ENCODE results near the gene CCR1.

CCR1 gene

GRCh38 chr3:46208167-46208704 is at the start of gene CCR1:
Gene CCR1 (minus strand): TSS chr3:46208313. CDS start chr3:46204313, 4,000 bp downstream.
- peak; percentile 62 for TF ChIP-seq CTCF (IDR thresholded peaks at IDR 0.05; ENCODE audit: control insufficient read depth, insufficient read depth, low read depth, low read length, missing control alignments)
- no peak for DNase-seq (ENCODE audit: low read depth)
- H3K4me3 ChIP-seq (ENCODE audit: control insufficient read depth, low read depth, low read length), result no peak within 1 kb of the TSS

GRCh38 chr3:46252980-46253379 is 44.9 kb upstream of the CCR1 start:
- no peak for DNase-seq (ENCODE audit: low read depth)
- no peak for TF ChIP-seq CTCF (IDR thresholded peaks at IDR 0.05; ENCODE audit: control insufficient read depth, insufficient read depth, low read depth, low read length, missing control alignments)
- no peak overlapping the region for H3K4me3 ChIP-seq (ENCODE audit: control insufficient read depth, low read depth, low read length)

DNA sequence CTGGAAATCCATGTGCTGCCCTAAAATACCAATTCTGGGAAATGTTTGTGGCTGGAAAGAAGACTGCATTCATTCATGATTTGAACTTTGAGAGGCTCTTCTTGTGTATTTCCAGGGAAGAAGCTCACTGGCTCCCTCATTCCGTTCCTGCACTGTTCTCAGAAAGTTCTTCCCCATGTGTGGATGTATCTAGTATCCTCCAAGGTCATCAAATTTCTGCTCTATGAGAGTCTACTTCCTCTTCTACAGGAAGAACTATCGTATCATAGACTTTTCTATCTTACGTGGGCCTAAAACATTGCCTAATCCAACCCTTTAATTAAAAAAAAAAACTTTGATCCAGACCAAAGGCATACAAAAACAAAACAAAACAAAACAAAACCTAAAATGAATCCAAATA is 37.0 kb upstream of the CCR1 start:
- TF ChIP-seq CTCF (IDR thresholded peaks at IDR 0.05; ENCODE audit: control insufficient read depth, insufficient read depth, low read depth, low read length, missing control alignments), result no peak
- H3K4me3 ChIP-seq (ENCODE audit: control insufficient read depth, low read depth, low read length), result no peak overlapping the region
- DNase-seq (ENCODE audit: low read depth), result no peak

GRCh38 chr3:46243560-46243959 is 35.4 kb upstream of the CCR1 start:
- no peak for TF ChIP-seq CTCF (IDR thresholded peaks at IDR 0.05; ENCODE audit: control insufficient read depth, insufficient read depth, low read depth, low read length, missing control alignments)
- DNase-seq (ENCODE audit: low read depth), result no peak
- H3K4me3 ChIP-seq (ENCODE audit: control insufficient read depth, low read depth, low read length), result no peak overlapping the region

DNA sequence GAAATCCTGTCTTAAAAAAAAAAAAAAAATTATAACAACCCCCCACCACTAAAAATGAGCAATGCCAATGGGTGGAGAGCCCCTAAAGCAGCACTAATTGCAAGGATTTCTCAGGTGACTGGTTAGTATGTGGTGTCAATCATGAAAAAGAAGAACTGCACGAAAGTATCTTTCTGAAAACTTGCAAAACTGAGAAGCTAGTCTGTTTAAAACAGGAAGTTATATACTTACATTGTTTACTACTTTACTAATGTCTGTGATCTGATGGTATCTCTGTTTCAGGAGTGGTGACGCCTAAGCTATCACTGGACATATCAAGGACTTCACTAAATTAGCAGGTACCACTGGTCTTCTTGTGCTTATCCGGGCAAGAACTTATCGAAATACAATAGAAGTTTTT is 34.0 kb upstream of the CCR1 start, which contains the start of gene CCR3:
CCR3 (plus strand) TSS at position 341 of the 400 bp plus-strand sequence. CDS start 22,699 bp downstream, outside the sequence.
- no peak for DNase-seq (ENCODE audit: low read depth)
- no peak within 1 kb of the TSS for H3K4me3 ChIP-seq (ENCODE audit: control insufficient read depth, low read depth, low read length)
- TF ChIP-seq CTCF (IDR thresholded peaks at IDR 0.05; ENCODE audit: control insufficient read depth, insufficient read depth, low read depth, low read length, missing control alignments), result no peak

- no peak for DNase-seq (ENCODE audit: low read depth)
- no peak for TF ChIP-seq CTCF (IDR thresholded peaks at IDR 0.05; ENCODE audit: control insufficient read depth, insufficient read depth, low read depth, low read length, missing control alignments)
- H3K4me3 ChIP-seq (ENCODE audit: control insufficient read depth, low read depth, low read length), result no peak overlapping the region
These were observed 31.8 kb upstream of the CCR1 start for GRCh38 chr3:46239952-46240351.

Data from AG09309 (cell line).